HG03342 (cell line): Measurements from ENCODE around the gene CD33.

Experiments
- ATAC-seq: cut with Tn5 transposase; IDR thresholded peaks from one replicate; pipeline ENCODE4 v1.9.1; 2021; ENCODE audit warnings: mild to moderate bottlenecking, moderate library complexity; ENCODE audit not compliant: unreplicated experiment

Gene CD33

DNA sequence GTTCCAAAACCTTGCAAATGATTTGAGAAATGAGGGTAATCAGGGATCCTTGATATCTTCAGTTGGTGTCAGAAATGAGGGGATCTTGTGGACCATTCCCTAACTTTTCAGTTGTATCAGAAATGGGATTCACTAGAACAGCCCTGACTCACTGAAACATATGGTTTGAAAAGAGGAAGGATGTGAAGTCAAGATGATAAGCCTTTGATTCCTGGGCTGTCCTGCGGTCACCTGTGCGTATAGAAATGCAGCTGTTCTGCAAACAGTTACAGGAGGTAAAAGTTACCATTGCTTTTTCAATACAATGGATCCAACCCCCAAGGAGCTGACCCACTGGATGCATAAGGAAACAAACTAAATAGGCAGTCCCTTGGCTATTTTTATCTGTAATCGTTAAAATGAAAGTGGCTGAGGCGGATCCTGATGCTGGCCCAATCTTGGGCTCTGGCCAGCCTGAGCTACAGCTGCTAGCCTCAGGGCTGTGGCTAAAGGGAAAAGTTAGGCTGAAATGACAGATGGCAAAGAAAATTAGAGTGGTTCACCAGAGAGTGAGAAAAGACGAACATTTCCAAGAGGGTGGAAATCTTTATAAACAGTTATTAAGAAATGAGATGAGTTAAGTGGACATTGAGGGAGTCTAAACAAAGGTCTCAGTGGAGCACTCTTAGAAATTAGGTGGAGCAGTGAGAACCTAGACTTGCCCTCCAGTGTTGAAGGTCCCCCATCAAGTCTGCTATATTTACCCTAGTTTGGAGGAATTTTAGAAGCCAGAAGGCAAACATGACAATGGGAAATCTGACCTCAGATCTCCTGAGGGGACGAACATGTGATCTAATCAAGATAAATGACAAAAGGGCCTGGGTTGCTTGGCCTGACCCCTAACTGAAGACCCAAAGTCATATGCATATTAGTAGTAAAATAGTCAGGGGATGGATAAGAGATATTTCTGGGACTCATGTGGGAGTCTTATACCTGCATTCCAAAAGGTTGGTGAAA, 33.6 kb downstream of the CD33 start:
- ATAC-seq, result no peak

DNA sequence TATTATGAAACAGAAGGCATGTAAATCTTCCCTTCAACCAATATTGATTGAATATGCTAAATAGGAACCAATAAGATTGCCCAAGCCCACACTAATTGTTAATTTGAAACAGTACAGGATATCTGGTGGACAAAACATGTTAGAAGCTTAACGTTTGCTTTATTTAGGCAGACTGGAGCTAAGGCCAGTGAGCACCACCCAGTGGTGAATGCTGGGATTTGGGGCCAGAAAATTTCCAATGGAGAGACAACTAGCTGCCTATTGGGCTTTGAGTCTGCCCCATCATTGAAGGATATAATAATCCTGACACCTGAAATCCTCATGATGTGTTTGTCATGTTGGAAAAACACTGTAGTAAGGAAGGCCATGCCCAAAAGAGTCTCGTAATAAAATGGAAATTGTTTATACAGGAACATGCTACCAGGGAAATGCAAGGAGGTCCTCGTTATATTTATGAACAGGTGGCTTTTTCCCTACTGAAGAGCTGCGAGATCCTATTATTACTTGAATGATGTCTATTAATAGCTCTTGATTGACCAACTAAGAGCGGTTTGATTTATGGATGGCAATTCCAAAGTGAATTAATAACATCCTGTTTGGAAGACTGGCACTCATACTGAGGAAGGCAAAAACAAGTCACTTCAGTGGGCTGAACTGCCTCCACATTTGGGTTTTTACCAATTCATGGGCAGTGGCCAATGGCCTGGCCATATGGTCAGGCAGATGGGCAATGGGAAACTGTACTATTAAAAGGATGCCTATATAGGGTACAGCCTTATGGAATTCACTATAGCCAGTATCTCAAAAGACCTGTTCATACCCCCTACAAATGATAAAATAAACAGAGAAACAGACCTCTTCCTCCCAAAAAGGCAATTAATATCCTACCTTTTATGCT, 34.7 kb downstream of the CD33 start:
- ATAC-seq, result no peak

DNA sequence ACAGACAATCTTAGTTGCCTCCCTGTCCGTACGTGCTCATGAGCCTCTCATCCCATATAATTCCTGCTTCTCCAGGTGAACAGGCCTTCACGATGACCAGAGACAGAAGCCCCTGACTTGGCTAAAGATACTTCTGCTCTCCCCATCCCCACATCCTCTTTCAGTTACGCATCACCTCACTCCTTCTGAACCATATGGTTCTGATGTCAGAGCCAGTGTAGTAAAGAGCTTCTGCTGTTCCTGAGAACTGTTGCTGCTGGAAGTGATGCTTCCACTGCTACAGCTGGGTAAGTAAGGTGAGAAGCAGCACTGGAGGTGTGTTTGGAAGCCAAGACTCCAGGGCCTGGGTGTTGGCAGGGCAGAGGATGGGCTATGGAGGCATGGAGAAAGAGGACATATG, 38.9 kb downstream of the CD33 start:
- no peak for ATAC-seq

DNA sequence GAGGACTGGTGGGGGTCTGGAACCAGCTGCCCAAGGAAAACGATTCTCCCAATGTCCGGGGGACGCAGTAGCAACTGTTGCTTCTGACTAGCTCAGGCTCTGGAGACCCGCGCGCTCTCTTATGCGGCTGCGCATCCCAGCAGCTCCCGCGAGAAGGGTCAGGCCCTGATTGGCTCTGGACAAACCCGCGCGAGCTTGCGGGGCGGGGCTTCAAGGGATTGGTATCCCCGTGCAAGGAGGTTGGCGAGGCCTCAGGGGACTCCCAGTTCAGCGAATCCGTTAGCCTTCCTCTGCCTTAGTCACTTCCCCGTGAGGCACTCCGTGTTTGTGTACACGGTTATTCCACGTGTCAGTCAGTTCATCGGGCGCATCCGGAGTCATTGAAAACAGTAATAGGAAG, 46.2 kb downstream of the CD33 start:
- ATAC-seq, result no peak

DNA sequence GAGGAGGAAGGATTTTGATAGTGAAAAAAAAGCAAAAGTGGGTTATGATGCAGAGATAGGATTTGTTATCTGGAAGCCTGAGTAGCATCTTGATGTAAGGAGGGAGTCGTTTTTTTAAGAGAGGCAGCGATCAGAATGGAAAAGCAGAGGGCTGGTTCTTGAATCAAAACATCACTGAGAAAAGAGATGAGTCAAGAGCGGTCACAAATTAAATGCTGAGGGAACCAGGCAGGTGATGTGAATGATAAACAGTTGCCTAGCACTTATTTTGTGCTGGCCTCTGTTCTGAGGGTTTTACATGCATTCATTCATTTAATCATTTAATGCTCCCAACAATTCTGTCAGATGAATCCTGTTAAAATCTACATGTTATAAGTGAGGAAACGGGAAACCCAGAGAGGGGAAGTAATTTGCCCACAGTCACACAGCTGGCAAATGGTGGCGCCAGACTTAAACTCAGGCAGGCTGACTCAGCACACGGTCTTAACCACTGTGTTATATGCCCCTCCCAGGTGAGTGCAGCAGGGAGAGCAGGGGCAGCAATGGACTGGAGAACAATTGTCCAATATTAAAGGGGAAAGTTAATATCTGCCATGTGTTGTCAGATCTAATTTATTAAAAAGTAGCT, 47.4 kb downstream of the CD33 start:
- no peak for ATAC-seq

DNA sequence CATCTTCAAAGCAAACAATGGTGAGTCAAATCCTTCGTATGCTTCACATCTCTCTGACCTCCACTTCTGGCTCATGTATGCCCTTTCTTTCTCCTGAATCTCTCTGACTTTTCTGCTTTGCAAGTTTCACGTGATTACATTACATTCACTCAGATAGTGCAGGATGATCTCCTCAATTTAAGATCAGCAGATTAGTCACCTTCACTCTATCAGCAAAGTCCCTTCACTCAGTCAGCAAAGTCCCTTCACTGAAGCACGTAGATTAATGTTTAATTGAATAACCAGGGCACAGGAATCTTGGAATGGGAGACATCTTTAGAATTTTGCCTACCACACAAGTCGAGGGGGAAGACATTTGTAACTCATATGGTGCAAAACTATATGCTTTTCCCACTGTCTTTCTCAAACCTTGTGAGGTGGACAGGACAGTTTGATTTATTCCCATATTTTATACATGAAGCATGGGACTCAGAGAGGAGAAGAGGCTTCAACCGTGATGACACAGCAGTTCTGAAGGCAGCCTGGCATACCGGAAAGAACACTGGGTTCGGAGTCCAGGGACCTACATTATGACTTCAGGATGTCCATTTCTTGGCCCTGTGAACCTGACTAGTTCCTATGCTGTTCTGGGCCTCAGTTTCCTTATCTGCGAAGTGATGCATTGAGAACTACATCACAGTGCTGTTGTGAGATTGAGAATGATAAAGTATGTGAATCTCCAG, 49.3 kb downstream of the CD33 start:
- ATAC-seq, result no peak

DNA sequence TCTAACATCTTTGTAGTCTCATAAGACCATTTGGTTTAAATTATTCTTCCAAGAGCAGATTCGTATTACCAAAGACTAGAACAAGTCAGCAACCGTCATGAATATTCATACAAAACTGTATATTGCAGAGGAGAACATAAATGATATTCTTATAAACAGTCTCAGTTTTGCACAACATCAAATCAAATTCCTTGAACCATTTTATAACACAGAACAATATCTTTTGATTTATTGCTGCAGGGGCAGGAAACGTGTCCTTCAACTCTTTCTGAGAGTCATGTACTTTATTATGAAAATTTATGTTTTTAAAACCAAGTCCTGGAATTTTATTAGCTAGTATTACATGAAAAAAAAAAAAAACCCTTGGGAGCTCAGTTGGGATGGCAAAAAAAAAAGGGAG, 52.2 kb downstream of the CD33 start:
- no peak for ATAC-seq

DNA sequence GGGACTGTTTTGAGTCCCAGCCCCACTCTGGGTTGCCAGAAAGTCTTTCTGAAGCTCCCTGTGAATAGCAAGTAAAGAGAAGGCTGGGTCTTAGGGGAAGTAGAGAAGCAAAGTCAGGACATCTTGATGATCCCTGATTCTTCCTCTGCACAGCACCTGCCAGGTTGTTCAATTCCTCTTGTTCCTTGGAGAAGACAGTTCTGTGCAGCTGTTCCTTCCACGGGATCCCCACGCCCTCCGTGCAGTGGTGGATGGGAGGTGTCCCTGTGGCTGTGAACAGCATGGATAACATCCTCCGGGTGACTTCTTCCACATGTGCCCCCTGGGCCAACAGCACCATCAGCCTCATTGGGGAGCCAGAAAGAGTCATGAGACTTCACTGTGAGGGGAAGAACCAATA, 57.5 kb downstream of the CD33 start:
- ATAC-seq, result no peak

DNA sequence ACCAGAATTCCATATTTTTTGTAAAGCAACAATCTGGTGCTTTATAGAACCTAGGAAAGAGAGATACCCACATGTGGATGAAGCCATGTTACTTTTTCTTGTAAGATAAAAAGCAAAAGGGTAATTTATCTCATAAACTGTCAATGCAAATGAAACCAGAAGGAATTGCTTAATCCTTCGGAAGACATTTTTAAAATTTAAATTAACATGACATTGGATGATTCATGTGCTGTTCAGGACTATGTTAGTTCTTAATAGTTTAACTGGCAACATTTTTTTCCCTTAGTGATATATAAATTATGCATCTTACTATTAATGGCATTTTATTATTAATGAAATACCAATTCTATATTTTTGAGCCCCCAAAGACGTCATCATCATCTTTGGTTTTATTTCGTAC, 60.8 kb downstream of the CD33 start:
- ATAC-seq, result no peak
